NOMO-1 treated with dmso at 0.1 percent for 144 hours (cell line): ENCODE data around the gene PARD6B.
"Not testable (repeated sequence)": the region's sequence is repeated elsewhere in the genome, so short reads cannot be mapped to it uniquely, and the experiment has no call there.

Experiments
- DNase-seq: peaks from one replicate; lab custom pipeline; 2025; ENCODE audit not compliant: unreplicated experiment; lab: John Stamatoyannopoulos, UW

Gene PARD6B, protein sequence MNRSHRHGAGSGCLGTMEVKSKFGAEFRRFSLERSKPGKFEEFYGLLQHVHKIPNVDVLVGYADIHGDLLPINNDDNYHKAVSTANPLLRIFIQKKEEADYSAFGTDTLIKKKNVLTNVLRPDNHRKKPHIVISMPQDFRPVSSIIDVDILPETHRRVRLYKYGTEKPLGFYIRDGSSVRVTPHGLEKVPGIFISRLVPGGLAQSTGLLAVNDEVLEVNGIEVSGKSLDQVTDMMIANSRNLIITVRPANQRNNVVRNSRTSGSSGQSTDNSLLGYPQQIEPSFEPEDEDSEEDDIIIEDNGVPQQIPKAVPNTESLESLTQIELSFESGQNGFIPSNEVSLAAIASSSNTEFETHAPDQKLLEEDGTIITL

DNA sequence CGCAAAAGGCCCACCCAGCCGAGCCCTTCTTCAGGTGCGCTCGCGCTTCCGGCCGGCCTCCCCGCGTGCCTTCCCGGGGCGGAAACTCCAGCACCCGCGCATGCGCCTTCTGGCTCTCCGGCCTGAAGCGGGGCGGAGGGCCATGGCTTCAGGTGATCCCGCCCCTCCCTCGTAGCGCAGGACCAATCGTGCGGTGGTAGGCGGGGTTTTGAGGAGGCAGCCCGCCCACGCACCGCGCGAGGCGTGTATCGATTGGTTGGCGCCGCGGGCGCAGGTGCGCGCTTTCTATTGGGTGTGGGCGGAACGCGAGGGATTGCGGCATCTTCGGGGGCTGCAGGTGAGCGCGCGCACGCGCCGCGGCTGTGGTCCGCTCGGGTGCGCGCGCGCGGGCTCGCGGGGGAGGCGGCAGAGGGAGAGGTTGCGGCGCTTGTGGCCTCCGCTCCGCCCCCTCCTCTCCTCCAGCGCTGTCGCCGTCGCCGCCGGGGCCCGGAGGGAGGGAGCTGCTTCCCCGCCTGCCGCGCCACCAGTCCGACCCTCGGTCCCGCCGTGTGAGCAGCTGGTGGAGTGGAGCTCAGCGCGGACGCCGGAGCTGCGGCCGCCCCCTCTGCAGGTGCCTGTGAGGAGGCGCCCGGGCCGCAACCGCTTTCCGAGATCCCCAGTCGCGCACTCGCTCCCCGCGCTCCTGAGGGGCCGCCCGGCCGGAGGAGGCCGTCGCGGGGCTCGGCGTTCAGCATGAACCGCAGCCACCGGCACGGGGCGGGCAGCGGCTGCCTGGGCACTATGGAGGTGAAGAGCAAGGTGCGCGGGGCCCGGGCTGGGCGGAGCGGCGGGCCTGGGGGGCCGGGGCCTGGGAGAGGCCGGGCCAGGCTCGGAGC, at the start of gene PARD6B:
Gene PARD6B (plus strand): TSS at position 526 of the 875 bp plus-strand sequence. CDS start 207 bp downstream, at position 733.
- peak; percentile 95 for DNase-seq

DNA sequence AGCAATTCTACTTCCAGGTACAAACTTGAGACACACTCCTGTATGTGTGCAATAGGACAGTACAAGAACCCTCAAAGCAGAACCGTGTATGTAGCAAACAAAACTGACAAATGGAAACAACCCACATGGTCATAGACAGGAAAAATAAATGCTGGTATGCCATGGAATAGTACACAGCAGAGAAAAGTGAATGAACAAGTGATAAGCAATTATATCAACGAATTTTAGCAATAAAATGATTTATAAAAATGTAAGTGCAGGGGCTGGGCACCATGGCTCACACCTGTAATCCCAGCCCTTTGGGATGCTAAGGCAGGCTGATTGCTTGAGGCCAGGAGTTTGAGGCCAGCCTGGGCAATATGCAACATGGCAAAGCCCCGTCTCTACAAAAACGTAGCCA, 49.3 kb upstream of the PARD6B start:
- no peak for DNase-seq

DNA sequence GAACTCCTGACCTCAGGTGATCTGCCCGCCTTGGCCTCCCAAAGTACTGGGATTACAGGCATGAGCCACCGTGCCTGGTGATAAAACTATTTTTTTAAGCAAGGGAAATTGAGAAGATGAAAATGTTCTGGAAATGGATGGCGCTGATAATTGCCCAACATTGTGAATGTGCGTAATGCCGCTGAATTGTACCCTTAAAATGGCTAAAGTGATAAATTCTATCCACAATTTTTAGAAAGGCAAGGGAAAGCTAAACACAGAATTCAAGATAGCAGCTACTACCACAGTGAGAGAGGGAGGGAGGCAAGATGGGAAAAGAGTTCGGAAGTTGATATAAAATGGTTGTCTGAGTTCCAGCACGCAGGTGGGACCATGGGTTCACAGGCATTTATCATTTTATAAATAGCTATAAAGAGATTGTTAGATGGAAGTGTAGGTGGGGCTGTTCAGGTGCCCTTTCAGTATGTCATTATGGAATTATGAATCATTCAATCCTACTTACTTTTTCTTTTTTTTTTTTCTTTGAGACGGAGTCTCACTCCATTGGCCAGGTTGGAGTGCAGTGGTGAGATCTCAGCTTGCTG, 48.3 kb upstream of the PARD6B start:
- no peak for DNase-seq

DNA sequence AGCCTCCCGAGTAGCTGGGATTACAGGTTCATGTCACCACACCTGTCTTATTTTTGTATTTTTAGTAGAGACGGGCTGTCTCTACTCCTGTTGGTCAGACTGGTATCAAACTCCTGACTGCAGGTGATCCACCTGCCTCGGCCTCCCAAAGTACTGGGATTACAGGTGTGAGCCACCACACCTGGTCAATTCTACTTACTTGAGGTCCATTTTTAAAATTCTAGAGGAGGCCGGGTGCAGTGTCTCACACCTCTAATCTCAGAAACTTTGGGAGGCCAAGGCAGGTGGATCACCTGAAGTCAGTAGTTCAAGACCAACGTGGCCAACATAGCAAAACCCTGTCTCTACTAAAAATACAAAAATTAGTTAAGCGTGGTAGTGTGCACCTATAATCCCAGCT, 47.8 kb upstream of the PARD6B start:
- DNase-seq: no peak

DNA sequence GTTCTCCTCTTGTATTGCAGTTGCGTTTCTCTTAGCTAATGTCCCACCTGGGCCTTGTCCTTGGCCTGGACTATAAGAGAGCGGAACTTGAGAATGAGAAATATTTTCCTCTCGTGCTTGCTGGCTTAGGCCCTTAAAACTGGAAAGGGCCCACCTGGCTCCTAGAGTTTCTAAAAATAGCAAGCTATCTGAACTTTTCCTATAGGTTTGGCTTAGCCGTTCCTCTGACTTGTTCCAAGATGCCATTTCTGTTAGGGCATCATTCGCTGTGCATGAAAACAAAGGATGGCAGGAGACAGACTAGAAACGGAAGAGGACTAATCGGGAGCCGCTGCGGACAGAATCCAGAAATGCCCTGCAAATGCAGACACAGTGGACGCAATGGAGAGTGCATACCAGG, 44.6 kb upstream of the PARD6B start:
- no peak for DNase-seq

DNA sequence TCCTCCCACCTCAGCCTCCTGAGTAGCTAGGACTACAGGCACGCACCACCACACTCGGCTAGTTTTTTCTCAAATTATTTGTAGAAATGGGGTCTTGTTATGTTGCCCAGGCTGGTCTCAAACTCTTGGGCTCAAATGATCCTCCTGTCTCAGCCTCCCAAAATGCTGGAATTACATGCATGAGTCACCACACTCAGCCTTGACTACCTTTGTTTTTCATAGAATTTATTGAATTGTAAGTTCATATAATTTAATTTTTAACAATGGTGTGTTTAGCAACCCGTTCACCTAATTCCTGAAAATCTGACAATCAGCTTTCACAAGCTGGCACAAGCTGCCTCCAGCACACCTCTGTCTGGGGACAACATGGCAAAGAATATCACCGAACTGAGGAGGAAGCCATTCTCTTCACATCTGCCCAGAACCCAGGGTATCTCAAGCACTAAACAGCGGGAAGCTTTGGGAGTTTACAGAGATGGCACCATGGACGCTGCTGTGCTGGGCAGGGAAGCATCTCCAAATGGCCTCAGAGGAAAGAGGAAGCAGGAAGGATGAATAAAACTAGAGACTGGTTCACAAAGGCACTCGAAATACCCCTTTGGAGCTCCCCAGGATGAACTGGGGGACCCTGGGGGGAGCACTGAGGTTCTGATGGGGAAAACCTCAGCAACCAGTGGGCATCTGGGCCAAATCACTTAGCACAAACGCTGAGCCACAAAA, 43.0 kb upstream of the PARD6B start:
- no peak for DNase-seq

DNA sequence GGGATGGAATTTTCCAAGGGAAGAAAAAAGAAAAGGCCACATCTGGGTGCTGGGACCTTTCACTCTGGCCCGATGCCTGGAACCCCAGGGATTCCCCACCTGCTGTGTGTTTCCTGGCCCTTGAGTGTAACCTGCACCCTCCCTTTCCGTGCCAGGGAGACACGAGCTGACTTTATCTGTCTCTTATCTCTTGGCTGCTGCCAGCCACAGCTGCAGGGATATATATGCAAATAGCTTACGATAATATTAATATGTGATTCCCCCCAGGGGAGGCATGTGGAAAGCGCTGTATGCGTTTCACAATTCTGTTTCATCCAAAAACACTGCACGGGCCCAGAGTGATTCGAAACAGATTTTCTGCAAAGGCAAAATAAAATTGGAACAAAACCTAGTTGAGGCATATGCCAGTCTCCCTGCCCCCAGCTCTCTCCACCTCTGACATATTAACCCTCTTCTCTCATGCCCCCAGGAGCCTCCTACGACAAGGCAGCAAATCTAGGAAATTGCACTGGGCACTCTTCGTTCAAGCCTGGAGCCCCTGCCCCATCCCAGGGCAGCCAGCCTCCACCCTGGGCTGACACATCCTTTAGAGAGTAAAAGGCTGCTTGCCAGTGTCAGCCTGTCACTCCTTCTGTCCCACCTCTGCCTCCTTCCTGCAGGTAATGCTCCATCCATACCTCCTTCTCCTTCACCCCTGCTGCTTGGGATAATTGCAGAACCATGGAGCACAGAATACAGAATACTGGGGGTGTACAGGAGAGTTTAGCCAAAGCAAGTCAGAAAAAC, 41.3 kb upstream of the PARD6B start:
- no peak for DNase-seq

DNA sequence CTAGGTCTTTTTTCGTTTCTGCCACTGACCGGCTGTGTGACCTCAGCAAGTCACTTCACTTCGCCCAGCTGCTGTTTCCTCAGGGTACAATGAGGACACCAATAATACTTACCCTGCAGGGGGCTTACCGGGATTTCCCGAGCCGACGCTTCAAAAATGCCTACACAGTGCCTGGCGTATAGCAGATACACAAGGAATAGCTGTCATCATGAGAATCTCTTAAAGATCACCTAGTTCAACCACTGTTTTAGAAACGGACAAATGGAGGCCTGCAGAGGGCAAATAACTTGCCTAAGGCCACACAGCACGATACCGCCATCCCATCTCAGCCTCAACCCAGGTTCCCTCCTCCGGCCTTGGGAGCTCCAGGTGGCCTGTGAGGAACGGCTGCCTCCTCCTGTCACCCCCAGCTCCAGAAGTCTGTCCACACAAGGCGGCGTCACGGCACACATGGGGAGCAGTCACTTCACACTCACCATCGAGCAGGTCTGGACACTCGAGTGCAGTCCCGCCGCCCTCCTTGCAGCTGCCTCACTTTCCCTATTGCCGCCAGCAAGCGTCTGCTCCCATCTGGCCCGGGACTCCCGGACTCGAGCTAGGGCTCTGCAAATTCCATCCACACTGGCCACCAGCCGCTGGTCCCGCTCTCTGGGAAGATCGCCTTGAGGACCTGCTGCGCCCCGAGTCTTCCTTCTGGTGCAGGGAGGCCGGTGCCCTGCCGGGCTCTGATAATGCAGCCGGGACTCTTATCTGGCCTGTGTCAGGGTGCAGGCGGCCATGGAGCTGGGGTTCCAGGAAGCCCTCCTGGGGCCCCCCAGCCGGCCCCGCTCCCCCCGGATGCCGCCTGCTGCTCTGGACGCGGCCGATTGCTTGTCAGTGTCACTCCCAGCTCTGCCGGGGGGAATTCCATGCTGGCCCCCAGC, 40.5 kb upstream of the PARD6B start, which contains the start of gene RIPOR3:
Gene RIPOR3 (minus strand): TSS at position 893 of the 923 bp plus-strand sequence. CDS start 414 bp downstream, at position 479.
- DNase-seq: no peak

DNA sequence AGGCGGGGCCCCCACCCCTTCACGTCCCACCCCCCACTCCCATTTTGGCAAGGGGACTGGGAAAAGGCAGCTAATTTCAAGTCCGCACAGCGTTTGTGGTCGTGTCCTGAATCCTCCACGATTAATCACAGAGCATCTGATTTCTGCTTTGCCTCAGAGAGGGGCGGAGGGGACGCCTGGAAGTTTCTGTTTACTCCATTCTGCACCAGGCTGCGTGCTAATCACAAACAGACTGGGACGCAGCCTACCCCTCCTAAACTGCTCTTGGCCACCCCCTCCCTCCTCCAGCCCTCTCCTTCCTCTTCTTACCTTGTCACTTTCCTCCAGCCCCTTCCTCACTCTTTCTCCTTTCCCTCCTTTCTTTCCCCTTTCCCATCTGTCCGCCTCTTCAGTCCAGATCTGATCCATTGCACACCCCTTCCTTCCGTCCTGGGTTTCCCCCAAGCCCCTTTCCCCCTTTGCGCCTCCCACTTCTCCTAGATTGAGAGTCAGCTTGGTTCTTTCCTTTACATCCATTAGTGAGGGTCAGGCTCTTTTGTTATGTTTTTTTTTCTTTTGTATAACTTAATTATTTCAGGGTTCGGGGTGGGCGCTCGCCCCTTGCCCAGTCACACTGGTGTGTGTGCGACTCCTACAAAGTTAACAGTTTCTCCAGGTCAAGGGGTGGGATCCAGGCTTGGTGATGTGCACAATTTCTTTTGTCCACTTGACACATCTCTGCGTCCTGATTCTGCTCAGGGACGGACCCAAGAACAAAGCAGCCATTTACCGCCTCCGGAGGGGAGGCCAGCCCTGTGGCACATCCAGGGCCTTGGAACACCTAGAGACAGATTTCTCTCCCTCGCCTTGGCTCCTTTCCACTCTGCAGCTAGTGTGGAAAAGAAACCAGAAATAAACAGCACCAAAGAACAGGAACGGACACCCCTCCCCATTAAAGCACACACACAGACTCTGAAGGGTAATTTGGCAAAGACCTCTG, 39.5 kb upstream of the PARD6B start:
- no peak for DNase-seq

DNA sequence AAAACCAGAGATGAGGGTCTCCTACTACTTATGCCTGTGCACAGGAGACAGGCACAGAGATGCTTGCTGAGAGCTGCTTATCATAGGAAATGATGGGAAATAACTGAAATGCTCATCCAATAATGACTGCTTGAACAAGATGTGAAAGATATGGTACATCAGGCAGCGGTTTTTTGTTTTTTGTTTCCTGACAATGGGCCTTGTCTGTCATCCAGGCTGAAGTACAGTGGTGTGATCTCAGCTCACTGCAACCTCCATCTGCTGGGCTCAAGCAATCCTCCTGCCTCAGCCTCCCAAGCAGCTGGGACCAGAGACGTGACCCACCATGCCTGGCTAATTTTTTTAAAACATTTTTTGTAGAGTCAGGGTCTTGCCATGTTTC, 38.8 kb upstream of the PARD6B start:
- no peak for DNase-seq

DNA sequence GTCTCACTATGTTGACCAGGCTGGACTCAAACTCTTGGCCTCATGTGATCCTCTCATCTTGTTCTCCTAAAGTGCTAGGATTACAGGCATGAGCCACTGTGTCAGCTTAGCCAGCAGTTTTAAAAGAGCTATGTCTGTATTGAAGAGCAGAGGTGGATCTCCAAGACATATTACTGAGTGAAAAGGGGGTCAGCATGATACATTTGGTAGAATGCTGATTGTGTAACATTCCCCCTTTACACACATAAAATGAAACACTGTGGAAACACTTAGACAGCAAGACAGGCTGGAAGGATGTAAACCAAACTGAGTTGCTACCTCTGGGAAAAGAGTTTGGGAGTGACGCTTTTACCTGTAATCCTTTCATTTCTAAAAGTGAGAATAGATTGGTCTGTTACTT, 38.4 kb upstream of the PARD6B start:
- DNase-seq: no peak

DNA sequence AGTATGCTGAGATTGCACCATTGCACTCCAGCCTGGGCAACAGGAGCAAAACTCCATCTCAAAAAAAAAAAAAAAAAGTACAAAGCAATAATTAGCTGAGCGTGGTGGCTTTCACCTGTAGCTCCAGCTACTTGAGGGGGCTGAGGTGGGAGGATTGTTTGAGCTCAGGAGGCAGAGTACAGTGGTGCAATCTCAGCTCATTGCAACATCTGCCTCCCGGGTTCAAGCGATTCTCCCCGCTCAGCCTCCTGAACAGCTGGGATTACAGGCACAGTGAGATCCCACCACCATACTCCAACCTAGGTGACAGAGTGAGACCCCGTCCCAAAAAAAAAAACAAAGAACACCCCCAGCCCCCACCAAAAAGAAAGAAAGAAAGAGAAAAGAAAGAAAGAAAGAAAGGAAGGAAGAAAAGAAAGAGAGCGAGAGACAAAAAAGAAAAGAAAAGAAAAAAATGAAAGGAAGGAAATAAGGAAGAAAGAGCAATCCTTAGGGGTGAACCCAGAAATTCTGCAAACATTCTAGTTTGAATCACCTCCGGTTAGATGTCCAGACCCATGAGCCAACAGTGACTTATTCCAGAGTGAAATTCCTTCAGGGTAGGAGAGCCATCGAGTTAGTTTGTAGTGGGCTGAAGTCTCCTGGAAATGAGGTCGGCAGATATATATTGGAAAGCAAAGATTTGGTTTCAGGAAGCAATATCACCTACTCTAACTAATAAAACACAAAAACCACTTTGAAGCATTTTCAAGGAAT, 36.8 kb upstream of the PARD6B start:
- DNase-seq: no peak

DNA sequence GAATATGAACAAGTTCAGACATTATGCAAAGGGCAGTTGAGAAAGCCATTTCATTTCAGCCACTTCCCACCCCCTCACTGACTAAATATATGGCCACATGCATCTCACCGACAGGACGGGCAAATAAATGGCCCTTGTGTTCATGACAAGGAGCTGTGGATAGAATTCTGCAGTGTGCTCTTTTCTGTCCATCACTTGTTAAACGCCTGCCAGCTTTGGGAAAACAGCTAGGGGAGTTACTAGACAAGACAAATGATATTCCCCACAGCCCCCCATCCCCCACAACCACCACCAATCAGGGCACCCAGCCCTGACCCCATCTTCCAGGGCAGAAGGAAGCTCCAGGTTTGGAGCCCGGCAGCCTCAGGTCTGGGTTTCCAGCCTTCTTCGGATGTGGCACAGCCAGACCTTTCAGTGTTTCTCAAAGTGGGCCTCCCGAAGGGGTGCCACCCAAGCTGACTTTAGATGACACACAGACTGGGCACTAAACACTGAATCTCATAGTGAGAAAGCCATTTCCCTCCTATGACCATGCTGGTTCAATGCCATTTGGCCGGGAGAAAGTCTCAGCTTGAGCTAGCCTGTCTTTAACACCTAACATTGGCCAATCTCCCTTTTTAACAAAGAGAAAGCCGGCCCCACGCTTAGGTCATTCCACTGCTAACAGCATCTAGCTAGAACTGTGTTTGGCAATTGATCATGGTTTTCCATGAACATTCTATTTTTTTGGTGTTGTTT, 36.1 kb upstream of the PARD6B start:
- DNase-seq: no peak

DNA sequence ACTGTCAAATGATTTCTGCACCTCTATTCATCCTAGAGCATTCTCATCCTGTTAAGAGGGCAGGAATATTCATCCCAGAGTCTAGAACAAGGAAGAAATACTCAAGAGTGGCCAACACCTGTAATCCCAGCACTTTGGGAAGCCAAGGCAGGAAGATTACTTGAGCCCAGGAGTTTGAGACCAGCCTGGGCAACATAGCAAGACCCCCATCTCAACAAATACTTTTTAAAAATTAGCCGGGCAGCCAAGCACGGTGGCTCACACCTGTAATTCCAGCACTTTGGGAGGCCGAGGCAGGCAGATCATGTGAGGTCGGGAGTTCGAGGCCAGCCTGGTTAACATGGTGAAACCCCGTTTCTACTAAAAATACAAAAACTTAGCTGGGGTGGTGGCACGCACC, 33.1 kb upstream of the PARD6B start:
- DNase-seq: not testable (repeated sequence)

DNA sequence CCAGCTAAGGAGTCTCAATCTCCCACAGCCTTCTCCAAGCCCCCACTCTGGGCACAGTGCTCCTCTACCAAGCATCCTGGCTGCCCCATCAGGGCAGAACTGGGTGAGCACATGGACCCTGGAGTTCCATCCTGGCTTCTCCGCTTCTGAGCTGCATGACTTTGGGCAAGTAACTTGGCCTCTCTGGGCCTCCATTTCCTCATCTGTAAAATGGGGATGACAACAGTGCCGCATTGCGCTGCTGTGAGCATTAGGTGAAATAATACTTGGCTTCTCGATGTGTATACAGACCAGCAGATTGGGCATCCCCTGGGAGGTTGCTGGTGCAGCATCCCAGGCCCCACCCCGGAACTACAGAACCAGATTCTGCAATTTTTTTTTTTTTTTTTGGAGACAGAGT, 31.7 kb upstream of the PARD6B start:
- DNase-seq: no peak

DNA sequence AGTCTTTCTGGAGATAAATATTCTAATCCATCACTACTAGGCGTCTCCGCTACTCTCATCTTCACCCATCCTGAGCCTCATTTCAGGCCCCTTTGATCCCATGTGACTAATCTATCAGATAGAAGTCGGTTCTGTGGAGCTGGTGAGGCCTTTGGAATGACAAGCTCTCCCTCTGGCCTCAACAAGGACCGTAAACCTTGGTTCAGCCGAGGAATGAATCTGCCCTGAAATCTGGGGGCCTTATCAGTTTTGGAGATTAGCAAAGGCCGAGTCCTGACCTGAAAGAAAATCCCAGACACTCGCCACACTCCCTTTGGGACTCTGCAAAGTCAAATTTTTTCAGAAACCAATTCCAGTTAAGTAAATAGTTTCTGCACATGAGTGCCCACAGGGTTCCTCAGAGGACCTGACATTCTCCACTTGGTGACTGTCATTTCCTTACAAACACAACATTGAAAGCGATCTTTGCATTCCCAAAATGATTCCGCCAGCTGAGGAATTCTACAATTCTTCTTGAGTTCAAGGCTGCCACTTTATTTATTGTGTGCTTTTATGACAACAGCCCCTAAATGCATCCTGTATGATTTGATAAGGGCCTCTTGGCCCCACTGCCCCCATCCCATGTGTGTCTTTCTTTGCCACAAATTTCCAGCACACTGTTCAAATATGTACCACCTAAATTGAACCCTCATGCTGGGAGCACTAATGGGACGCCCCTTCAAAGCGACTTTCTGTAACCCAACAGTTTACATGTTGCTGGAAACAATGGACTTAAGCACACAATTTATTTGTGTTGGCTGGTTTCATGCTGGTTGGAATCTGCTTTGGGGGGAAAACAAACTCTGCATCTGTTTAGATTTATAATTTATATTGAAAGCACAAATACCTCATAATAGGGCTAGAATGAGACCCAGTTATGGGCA, 30.1 kb upstream of the PARD6B start:
- no peak for DNase-seq
